NCI-H446 treated with DMSO at 0.1 percent for 48 hours (cell line): ENCODE results near the gene RBMS1.
"Not testable (repeated sequence)": the region's sequence is repeated elsewhere in the genome, so short reads cannot be mapped to it uniquely, and the experiment has no call there.

Source experiments
- DNase-seq: peaks from one replicate; lab custom pipeline; 2025; lab: John Stamatoyannopoulos, UW

RBMS1 gene

GRCh38 chr2:160501370-160501769, 7.8 kb upstream of the RBMS1 start:
- no peak for DNase-seq

GRCh38 chr2:160499865-160500264, 6.3 kb upstream of the RBMS1 start:
- no peak for DNase-seq

- DNase-seq: no peak
Observed at GRCh38 chr2:160498137-160498536, 4.5 kb upstream of the RBMS1 start.

GRCh38 chr2:160494201-160494644, 616 bp upstream of the RBMS1 start:
- DNase-seq: no peak

GRCh38 chr2:160492401-160493226, 993 bp downstream of the RBMS1 start:
- no peak for DNase-seq

- DNase-seq: no peak
Observed at GRCh38 chr2:160491911-160492371, 1.7 kb downstream of the RBMS1 start.

- no peak for DNase-seq
Observed at GRCh38 chr2:160490733-160491685, 2.6 kb downstream of the RBMS1 start.

- no peak for DNase-seq
Observed at GRCh38 chr2:160489111-160489510, 4.5 kb downstream of the RBMS1 start.

DNA sequence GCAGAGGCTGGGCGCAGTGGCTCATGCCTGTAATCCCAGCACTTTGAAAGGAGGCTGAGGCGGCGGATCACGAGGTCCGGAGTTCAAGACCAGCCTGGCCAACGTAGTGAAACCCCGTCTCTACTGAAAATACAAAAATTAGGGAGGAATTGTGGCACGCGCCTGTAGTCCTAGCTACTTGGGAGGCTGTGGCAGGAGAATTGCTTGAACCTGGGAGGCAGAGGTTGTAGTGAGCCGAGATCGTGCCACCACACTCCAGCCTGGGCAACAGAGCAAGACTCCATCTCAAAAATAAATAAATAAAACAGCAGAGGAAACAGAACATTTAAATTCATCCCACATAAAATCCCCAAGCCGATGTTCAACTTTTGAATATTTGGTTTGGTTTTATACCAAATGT, 5.3 kb downstream of the RBMS1 start:
- not testable (repeated sequence) for DNase-seq

GRCh38 chr2:160486341-160486740, 7.3 kb downstream of the RBMS1 start:
- no peak for DNase-seq

DNA sequence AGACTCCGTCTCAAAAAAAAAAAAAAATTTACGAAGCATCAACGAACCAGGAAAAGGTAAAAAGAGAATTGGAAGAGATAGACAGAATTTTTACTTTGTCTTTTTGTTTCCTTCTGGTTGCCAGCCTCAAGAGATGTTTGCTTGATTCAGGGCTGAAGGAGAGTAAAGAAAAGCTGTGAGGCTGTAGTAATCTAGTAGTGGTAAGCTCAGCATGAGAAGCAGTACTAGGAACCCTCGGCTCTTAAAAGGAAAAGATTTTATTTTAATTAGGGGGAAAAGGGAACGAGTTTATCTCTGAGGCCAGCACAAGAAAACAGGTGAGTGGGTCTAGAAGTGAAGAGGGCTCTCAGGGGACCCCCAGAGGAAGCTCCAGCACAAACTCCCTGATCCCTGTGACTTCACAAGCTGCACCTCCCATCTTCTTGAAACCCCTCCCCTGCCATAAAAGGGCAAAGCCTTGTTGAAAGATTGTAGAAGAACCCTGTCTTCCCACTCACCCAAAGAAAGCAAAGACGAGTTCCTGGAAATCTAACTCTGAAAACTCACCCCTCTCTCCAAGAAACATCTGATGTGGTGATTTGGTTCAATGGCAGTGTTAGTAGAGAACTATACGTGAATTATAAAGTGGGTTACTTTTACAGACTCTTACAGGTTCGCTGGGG, 8.6 kb downstream of the RBMS1 start:
- no peak for DNase-seq

GRCh38 chr2:160482673-160483072, 10.9 kb downstream of the RBMS1 start:
- DNase-seq: no peak

DNA sequence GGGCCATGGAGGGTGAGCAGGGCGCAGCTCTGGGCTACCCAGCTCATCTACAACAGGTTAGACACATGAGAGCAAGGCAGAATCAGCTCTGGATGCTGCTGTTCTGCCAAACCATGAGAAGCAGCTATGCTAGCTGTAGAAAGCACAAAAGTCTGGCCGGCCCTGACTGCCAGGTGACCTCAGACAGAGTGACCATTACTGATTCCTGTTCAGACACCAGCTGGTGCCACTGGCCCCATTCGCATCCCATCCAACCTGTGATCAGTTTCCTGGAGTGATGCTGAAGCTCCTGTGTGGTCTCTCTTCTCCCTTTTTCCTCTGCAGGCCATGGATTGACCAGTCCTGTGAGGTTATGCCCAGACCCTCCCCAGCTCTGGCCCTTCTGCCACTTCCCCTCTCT, 14.3 kb downstream of the RBMS1 start:
- no peak for DNase-seq

GRCh38 chr2:160478660-160479059, 14.9 kb downstream of the RBMS1 start:
- DNase-seq: no peak

DNA sequence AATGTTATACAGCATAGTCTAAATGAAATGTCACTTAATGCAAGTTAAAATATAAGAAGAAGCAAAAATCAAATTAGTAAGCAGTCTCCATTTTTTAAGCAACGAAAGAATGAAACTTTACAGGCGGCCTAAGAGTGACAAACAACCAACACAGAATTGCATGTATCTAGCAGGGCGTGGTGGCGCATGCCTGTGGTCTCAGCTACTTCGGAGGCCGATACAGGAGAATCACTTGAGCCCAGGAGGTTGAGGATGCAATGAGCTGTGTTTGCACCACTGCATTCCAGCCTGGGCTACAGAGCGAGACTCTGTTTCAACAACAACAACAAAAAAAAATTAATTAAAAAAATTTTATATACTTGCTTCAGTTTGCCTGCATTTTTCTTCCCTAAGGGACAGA, 16.6 kb downstream of the RBMS1 start:
- no peak for DNase-seq

GRCh38 chr2:160474891-160475787, 18.5 kb downstream of the RBMS1 start:
- DNase-seq: no peak

- no peak for DNase-seq
Observed at GRCh38 chr2:160474319-160474645, 19.3 kb downstream of the RBMS1 start.

DNA sequence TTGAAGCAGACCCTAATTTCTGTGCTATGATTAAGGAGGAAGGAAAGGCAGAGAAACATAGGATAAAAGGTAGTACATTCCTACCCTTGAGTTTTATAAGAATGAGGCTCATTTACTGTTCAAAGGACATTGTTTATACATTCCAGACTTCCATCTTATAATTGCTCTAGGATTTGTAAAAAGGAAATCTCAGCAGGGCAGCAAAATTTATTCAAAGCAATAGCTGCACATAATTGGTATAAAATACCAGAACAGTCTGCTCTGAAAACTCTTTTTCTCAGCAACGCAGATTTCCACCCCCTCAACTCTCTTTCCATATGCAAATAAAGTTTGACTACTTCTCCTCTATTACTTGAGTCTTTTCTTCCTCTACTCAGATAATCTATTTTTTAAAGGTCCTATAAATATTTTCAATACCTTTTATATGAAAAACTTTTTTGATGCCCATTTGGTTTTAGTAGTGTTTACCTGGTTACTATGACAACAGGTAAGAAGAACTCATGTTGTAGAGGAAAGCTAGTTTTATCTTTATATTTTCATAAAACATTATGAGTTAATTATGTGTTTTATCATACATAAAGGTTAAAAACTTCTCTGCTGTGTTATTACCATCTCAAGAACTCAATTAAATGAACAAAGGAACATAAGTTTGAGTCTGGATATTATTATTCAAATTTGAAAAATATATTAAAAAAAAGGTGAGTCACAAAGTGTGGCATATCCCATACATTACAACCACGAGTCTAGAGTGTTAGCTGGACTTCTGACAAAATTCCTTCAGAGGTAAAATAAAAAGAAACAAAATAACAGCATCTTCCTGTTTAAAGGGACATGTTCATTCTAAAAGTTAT, 19.9 kb downstream of the RBMS1 start:
- no peak for DNase-seq

GRCh38 chr2:160472839-160473251, 20.8 kb downstream of the RBMS1 start:
- no peak for DNase-seq

DNA sequence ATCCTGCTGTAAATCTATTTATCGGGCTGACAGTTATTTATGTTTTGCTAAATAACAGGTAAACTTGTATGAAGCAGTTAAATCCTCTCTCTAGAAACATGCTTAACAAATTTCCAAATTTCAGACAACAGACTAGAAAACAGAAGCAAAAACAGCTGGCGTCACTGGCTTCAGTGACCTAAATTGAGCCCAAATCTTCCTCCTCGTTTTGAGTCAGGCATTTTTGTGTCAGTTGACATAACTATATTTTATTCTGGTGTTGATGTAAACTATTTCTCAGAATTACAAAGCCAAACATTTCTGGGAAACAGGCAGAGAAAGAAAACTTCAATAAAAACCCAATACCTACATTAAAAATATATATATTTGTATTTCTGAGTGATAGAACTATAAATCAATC, 21.7 kb downstream of the RBMS1 start:
- DNase-seq: no peak
